H1 (cell line): ENCODE results near the gene FCER2. TPM values are rescaled to one million over a fixed set of nuclear protein-coding genes. Genes with fewer than 3 reads are reported as not detected.

Experiments
- CBX8 ChIP-seq: fragments of 300-800, 300-1000 bp; sonication (generic); IDR thresholded peaks from 2 replicates; pipeline ENCODE4 v1.7.1; 2016; ENCODE audit warnings: low read depth, low read length, borderline replicate concordance
- HDAC2 ChIP-seq, 2 experiments: fragments of 300-600 bp in 1 of 2; sonication (generic) in 1 of 2; IDR thresholded peaks; 2 replicates each; pipeline ENCODE4 v1.6.1; 2011 to 2012; ENCODE audit warnings: low read depth in 2 of 2, low read length in 2 of 2, mild to moderate bottlenecking in 2 of 2, moderate library complexity in 2 of 2, borderline replicate concordance in 1 of 2, inconsistent platforms in 1 of 2
- JUND ChIP-seq: IDR thresholded peaks from 2 replicates; pipeline ENCODE4 v1.6.1; 2011; ENCODE audit warnings: mild to moderate bottlenecking, improper control_type of control experiment, low read length
- NANOG ChIP-seq: IDR thresholded peaks from 2 replicates; pipeline ENCODE4 v1.6.1; 2011; ENCODE audit warnings: low read length, low read depth, mild to moderate bottlenecking, inconsistent platforms; ENCODE audit not compliant: insufficient read depth, poor library complexity, severe bottlenecking
- NRF1 ChIP-seq: IDR thresholded peaks from 2 replicates; pipeline ENCODE4 v1.6.1; 2011; ENCODE audit warnings: mild to moderate bottlenecking, low read depth, low read length, improper control_type of control experiment
- TAF1 ChIP-seq: IDR thresholded peaks from 2 replicates; pipeline ENCODE4 v1.6.1; 2011; ENCODE audit warnings: mild to moderate bottlenecking, low read depth, low read length
- polyA plus RNA-seq, 7 experiments: library from polyadenylated mRNA; depleted of rRNA in 3 of 7; stranded (reverse) in 5 of 7; unstranded in 2 of 7; fragments of >200 nt in 5 of 7; fragments of 200-250 nt in 2 of 7; gene quantifications; 1 replicate in 5 of 7; 2 replicates in 1 of 7; 4 replicates in 1 of 7; pipeline versions ENCODE4 v1.2.1 to v1.2.3, GENCODE V29; 2011 to 2013; ENCODE audit warnings: missing spikeins in 2 of 7, mixed read lengths in 2 of 7
- total RNA-seq: library from RNA; stranded (reverse); fragmentation: NEBNext Ultra II Directional; extraction: Animal tissue kit (Norgen Biotek cat#: 25700); gene quantifications from 2 replicates; pipeline ENCODE4 v1.2.1, GENCODE V29; 2021

Gene FCER2
- total and polyA plus RNA-seq, 2 of the 8 experiments (the other 6 are each of a cell fraction or from before 2014, with no cell fraction given) = 0.67 TPM; not detected in 1

- TF ChIP-seq NANOG = no peak
- no peak for TF ChIP-seq NRF1
- no peak for TF ChIP-seq JUND
- no peak for TF ChIP-seq HDAC2 (IDR thresholded peaks at IDR 0.05; ENCODE audit: borderline replicate concordance in 1 of 2, low read depth in 2 of 2, low read length in 2 of 2)
- no peak for TF ChIP-seq TAF1
- TF ChIP-seq CBX8 = no peak
Measured at GRCh38 chr19:7668842-7669241, 33.1 kb downstream of the FCER2 start, which contains the start of gene RETN (continued).
